Activated CD8-positive, alpha-beta T cell treated with anti-CD3 and anti-CD28 coated beads for 36 hours (primary cell): ENCODE results near the gene EDN3. TPM values are rescaled to one million over a fixed set of nuclear protein-coding genes. Genes with fewer than 3 reads are reported as not detected.
"Not testable (repeated sequence)": the region's sequence is repeated elsewhere in the genome, so short reads cannot be mapped to it uniquely, and the experiment has no call there.

Experiments
- ATAC-seq: fragments of 200-7000 bp; cut with Tn5 transposase; one replicate; pipeline ENCODE4 v1.10.0; 2021; ENCODE audit warnings: mild to moderate bottlenecking, moderate library complexity
- CTCF ChIA-PET: fragments of 350-600 bp; sonication (Branson Sonifier 250); formaldehyde crosslinking; loops from one replicate; lab custom pipeline; 2021; ENCODE audit warnings: antibody characterized with exemption; lab: Charles Lee
- POLR2A ChIA-PET: fragments of 350-600 bp; sonication (Branson Sonifier 250); formaldehyde crosslinking; loops from one replicate; lab custom pipeline; 2021; ENCODE audit warnings: antibody characterized with exemption; lab: Charles Lee
- DNase-seq: peaks from one replicate; pipeline ENCODE4 v3.0.0-alpha.2; 2020
- H3K27ac Mint-ChIP-seq: one replicate; pipeline ENCODE4 v1.8.0; 2021; ENCODE audit warnings: mild to moderate bottlenecking, mixed read lengths
- H3K27me3 Mint-ChIP-seq: one replicate; pipeline ENCODE4 v1.8.0; 2021; ENCODE audit warnings: mixed read lengths
- H3K36me3 Mint-ChIP-seq: one replicate; pipeline ENCODE4 v1.8.0; 2021; ENCODE audit warnings: low read depth, mixed read lengths
- H3K4me1 Mint-ChIP-seq: one replicate; pipeline ENCODE4 v1.8.0; 2021; ENCODE audit warnings: low read depth, mixed read lengths
- H3K4me3 Mint-ChIP-seq: one replicate; pipeline ENCODE4 v1.8.0; 2021; ENCODE audit warnings: mild to moderate bottlenecking, moderate library complexity, mixed read lengths
- H3K9me3 Mint-ChIP-seq: one replicate; pipeline ENCODE4 v1.8.0; 2021; ENCODE audit warnings: mixed read lengths
- CTCF ChIP-seq: fragments of 200-600 bp; IDR thresholded peaks from one replicate; pipeline ENCODE4 v1.8.0; 2022; ENCODE audit warnings: antibody characterized with exemption, mild to moderate bottlenecking
- intact Hi-C: fragments of 100-400 bp; cut with micrococcal nuclease; formaldehyde crosslinking; loops from one replicate; pipeline ENCODE4 v1.10.0; 2022
- total RNA-seq, 2 experiments: library from RNA; stranded (reverse); gene quantifications; one replicate each; pipeline ENCODE4 v1.2.3, GENCODE V29; 2021

EDN3 gene
- total RNA-seq, 2 experiments from 2014 or later: 0.09 TPM; not detected in 1

DNA sequence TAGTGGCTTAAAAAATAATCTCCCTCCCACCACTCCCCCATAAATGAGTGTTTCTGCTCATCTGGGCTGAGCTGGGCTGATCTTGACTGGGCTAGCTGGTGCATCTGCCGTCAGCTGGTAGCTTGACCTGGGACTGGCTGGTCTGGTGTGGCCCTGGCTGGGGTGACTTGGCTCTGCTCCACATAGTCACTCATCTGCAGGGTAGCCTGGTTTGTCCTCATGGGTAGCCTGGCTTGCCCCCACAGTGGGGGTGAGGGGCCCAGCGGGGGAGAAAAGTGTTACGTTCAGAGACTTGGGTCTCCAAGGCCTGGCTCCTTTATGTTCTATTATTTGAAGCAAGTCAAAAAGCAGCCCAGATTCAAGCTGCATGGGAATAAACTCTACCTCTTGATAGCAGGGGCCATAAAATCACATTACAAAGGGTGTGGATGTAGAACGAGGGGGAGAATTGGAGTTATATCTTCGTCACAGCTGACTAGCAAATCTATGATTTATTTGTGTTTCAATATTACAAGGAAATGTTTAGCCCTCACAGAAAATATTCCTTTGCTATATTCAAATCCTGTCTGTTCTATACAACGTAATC lies 32.9 kb downstream of the EDN3 start:
- intact Hi-C loops: no loop called here
- no peaks in the 10 kb centered on the region for H3K36me3 Mint-ChIP-seq
- no peak for DNase-seq
- ChIA-PET POLR2A (no interaction called here), CTCF (interaction anchor here (1.0 to 1.4 kb wide), 2 partner anchors 11 to 122 kb away, joined by 3 to 4 read pairs; no protein-coding TSS in a partner anchor)
- ATAC-seq: no peak
- no peaks in the 10 kb centered on the region for H3K9me3 Mint-ChIP-seq
- TF ChIP-seq CTCF: no peak
- H3K4me3 Mint-ChIP-seq: no peak overlapping the region
- H3K4me1 Mint-ChIP-seq: no peaks in the 10 kb centered on the region
- H3K27me3 Mint-ChIP-seq: no peaks in the 10 kb centered on the region
- H3K27ac Mint-ChIP-seq: no peak overlapping the region

GRCh38 chr20:59333951-59334350 lies 33.5 kb downstream of the EDN3 start:
- TF ChIP-seq CTCF: no peak
- H3K27me3 Mint-ChIP-seq: no peaks in the 10 kb centered on the region
- no peak for ATAC-seq
- ChIA-PET CTCF (interaction anchor here (1.0 to 1.4 kb wide), 2 partner anchors 10 to 121 kb away, joined by 3 to 4 read pairs; no protein-coding TSS in a partner anchor), POLR2A (interaction anchor here (1.3 kb wide), 1 partner anchor 24 kb away, joined by 3 read pairs; no protein-coding TSS in a partner anchor)
- H3K4me3 Mint-ChIP-seq: no peak overlapping the region
- H3K4me1 Mint-ChIP-seq: no peaks in the 10 kb centered on the region
- intact Hi-C loops: no loop called here
- no peak overlapping the region for H3K27ac Mint-ChIP-seq
- no peak for DNase-seq
- no peaks in the 10 kb centered on the region for H3K9me3 Mint-ChIP-seq
- no peaks in the 10 kb centered on the region for H3K36me3 Mint-ChIP-seq

DNA sequence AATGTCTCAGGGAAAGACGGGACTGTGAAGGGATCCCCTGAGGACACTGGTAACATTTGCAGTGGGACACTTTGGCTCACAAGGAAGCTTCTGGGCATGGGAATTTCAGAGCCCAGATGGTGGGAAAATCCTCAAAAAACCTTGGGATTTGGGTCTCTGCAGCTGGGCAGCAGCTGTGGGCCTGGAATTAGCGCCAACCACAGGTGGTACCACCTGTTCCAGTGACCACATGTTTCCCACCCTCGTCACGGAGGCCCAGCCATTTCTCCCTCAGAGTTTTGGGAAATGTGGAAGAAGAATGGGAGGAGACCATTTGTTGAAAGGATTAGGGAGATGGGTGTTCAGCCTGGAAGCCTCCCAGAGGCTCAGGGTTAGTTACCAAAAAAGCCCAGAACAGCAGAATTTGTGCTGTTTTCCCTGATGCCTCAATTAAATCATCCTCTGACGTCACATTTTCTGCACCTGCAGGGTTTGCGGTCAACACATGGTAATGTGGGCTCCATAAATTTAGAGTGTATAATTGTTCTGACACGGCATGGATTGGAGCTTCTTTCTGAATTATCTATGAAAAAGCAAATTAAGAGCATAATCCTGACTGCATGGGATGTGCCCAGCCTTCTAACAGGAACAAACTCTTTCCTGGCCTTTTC lies 34.4 kb downstream of the EDN3 start:
- no peak overlapping the region for H3K27ac Mint-ChIP-seq
- no peaks in the 10 kb centered on the region for H3K4me1 Mint-ChIP-seq
- no peak for TF ChIP-seq CTCF
- ATAC-seq (no peak), DNase-seq (no peak)
- H3K36me3 Mint-ChIP-seq: no peaks in the 10 kb centered on the region
- no peaks in the 10 kb centered on the region for H3K9me3 Mint-ChIP-seq
- H3K27me3 Mint-ChIP-seq: no peaks in the 10 kb centered on the region
- ChIA-PET CTCF (no interaction called here), POLR2A (interaction anchor here (1.3 kb wide), 1 partner anchor 25 kb away, joined by 3 read pairs; no protein-coding TSS in a partner anchor)
- intact Hi-C loops: no loop called here
- H3K4me3 Mint-ChIP-seq: no peak overlapping the region

DNA sequence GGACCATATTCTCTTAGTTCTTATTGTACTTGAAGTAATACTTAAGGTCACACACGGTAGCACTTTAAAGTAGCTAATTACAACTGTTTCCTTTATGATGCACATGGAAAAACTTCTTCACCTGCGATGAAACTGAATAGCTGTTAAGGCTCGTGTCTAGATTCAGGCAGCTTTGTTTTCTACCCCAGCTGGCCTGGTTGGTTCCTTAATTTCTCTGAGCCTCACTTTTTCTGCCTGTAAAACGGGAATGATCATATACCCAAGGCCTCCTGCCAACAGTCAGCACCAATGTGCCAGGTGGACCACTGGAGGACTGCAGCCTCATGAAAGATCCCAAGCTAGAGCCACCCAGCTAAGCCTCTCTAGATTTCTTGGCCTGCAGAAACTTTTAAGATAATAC lies 35.0 kb downstream of the EDN3 start:
- TF ChIP-seq CTCF: no peak
- POLR2A ChIA-PET: no interaction called here
- CTCF ChIA-PET: no interaction called here
- Mint-ChIP-seq H3K36me3 (no peaks in the 10 kb centered on the region), H3K27ac (no peak overlapping the region), H3K9me3 (no peaks in the 10 kb centered on the region), H3K4me3 (no peak overlapping the region), H3K4me1 (no peaks in the 10 kb centered on the region), H3K27me3 (no peaks in the 10 kb centered on the region)
- DNase-seq (no peak), ATAC-seq (no peak)
- intact Hi-C loops: no loop called here

GRCh38 chr20:59336540-59336939 lies 36.1 kb downstream of the EDN3 start:
- DNase-seq (no peak), ATAC-seq (no peak)
- intact Hi-C loops: no loop called here
- Mint-ChIP-seq H3K4me1 (no peaks in the 10 kb centered on the region), H3K27ac (no peak overlapping the region), H3K9me3 (no peaks in the 10 kb centered on the region), H3K36me3 (no peaks in the 10 kb centered on the region), H3K27me3 (no peaks in the 10 kb centered on the region), H3K4me3 (no peak overlapping the region)
- ChIA-PET CTCF (no interaction called here), POLR2A (no interaction called here)
- TF ChIP-seq CTCF: no peak

- H3K27ac Mint-ChIP-seq, ATAC-seq, H3K4me1 Mint-ChIP-seq, H3K9me3 Mint-ChIP-seq, H3K27me3 Mint-ChIP-seq, CTCF ChIA-PET, intact Hi-C loops, H3K4me3 Mint-ChIP-seq, DNase-seq, POLR2A ChIA-PET, H3K36me3 Mint-ChIP-seq: not testable (repeated sequence)
These were observed 38.0 kb downstream of the EDN3 start for GRCh38 chr20:59338444-59338843.
